Measurements from ENCODE around the gene P2RY8. TPM values are rescaled to one million over a fixed set of nuclear protein-coding genes. Genes with fewer than 3 reads are reported as not detected.

Gene P2RY8
- total and polyA plus RNA-seq, 2 of the 4 experiments (the other 2 are of a cell fraction) = not detected

GRCh38 chrX:1440506-1440905 lies 96.5 kb downstream of the P2RY8 start:
- Histone ChIP-seq H3K79me1 (ENCODE audit: low read depth in 1 of 2, low read length in 2 of 2) (peaks cover 0 to 6% of the 10 kb centered on the region in 2 experiments; a peak in 1 of 4 replicates), H3K4ac (ENCODE audit: low read depth, low read length) (no peak overlapping the region), H2BK15ac (ENCODE audit: low read depth, low read length) (no peak overlapping the region), H2AFZ (replicated peaks; ENCODE audit: low read length, poor library complexity) (no peak overlapping the region), H2BK5ac (ENCODE audit: low read depth, low read length, poor library complexity, severe bottlenecking) (no peak overlapping the region), H4K91ac (ENCODE audit: insufficient read depth, low read depth, low read length) (no peak overlapping the region), H2BK120ac (ENCODE audit: low read depth, low read length) (no peak overlapping the region), H3K56ac (ENCODE audit: extremely low read depth, insufficient read depth, low read length) (no peak overlapping the region), H3K36me3 (ENCODE audit: control insufficient read depth, insufficient read depth, low read length) (peaks cover 25% of the 10 kb centered on the region), H3K27me3 (ENCODE audit: control insufficient read depth, insufficient read depth, low read length) (no peaks in the 10 kb centered on the region), H2AK9ac (replicated peaks; ENCODE audit: low read depth, low read length, poor library complexity) (no peak overlapping the region), H3K18ac (ENCODE audit: low read depth, low read length) (no peak overlapping the region), H3K9me3 (ENCODE audit: control insufficient read depth, insufficient read depth, low read length) (peaks cover 7% of the 10 kb centered on the region; the same call in 1 of the 2 replicates), H2BK20ac (ENCODE audit: low read depth, low read length) (no peak overlapping the region), H4K20me1 (ENCODE audit: insufficient read depth, low read length) (no peaks in the 10 kb centered on the region; the same call in 1 of the 2 replicates), H3K4me1 (ENCODE audit: control insufficient read depth, insufficient read depth, low read length) (no peaks in the 10 kb centered on the region), H3K27ac (ENCODE audit: insufficient read depth, low read length) (no peak overlapping the region), H3K4me2 (ENCODE audit: low read depth, low read length) (no peak overlapping the region), H2AK5ac (ENCODE audit: low read depth, low read length) (no peak overlapping the region), H3K9ac (ENCODE audit: low read depth, low read length) (no peak overlapping the region), H4K5ac (ENCODE audit: low read depth, low read length) (no peak overlapping the region), H3K9me1 (ENCODE audit: insufficient read depth, low read length) (no peaks in the 10 kb centered on the region), H3K23ac (ENCODE audit: low read depth, low read length) (no peak overlapping the region), H3K14ac (replicated peaks; ENCODE audit: low read depth, low read length) (no peak overlapping the region), H4K8ac (ENCODE audit: low read depth in 2 of 2, low read length in 2 of 2) (no peak overlapping the region), H3K4me3 (ENCODE audit: insufficient read depth, low read depth, low read length) (no peak overlapping the region)
- TF ChIP-seq NFE2L2 (IDR thresholded peaks at IDR 0.05; ENCODE audit: low read depth, low read length) (no peak), MAFK (IDR thresholded peaks at IDR 0.05; ENCODE audit: low read depth, low read length) (no peak), BHLHE40 (IDR thresholded peaks at IDR 0.05; ENCODE audit: low read depth, low read length) (no peak), RAD21 (IDR thresholded peaks at IDR 0.05; ENCODE audit: low read length) (no peak), MAZ (IDR thresholded peaks at IDR 0.05; ENCODE audit: borderline replicate concordance, low read depth, low read length) (no peak), FOS (IDR thresholded peaks at IDR 0.05; ENCODE audit: low read depth, low read length) (no peak), RFX5 (IDR thresholded peaks at IDR 0.05; ENCODE audit: low read depth, low read length) (no peak), CHD1 (IDR thresholded peaks at IDR 0.05; ENCODE audit: low read depth, low read length) (no peak)
- no peak for DNase-seq
- dilution Hi-C loops (cut with HindIII; ENCODE audit: low sequenced_read_pairs, unreplicated experiment) = no loop called here
- POLR2A ChIA-PET (ENCODE audit: unreplicated experiment) = no interaction called here
- WGBS, 2 experiments (ENCODE audit: extremely low coverage in 2 of 2, insufficient read length in 1 of 2) = no CpG with 5 or more reads among the region's 6 CpGs
- in situ Hi-C loops (cut with MboI; ENCODE audit: low sequenced_read_pairs) = no loop called here
- CTCF ChIA-PET = no interaction called here
- no peak for ATAC-seq (ENCODE audit: low read depth)
- no TSS peak for BruUV-seq (replicated peaks)
- intact Hi-C loops (cut with micrococcal nuclease) = loop anchor here (10.0 kb wide), 1 partner anchor 46 kb away; the partner anchor contains the start of gene SLC25A6
